Liver (tissue), 3 donors: ENCODE data around the gene NUDT21.

ENCODE experiments used
- CTCF ChIP-seq: fragments of 150-350 bp; IDR thresholded peaks from 2 replicates; pipeline ENCODE4 v1.5.1; 2017; ENCODE audit warnings: improper control_type of control experiment, low read depth, low read length; ENCODE audit not compliant: missing input control
- GABPA ChIP-seq, 2 donors: IDR thresholded peaks in 1 of 2; conservative IDR thresholded peaks in 1 of 2; 2 replicates each; pipeline ENCODE4 v1.6.1; 2016; ENCODE audit warnings: antibody characterized with exemption in 2 of 2, mild to moderate bottlenecking in 1 of 2, moderate library complexity in 1 of 2
- HNF4A ChIP-seq, 2 donors: conservative IDR thresholded peaks; 2 replicates each; pipeline ENCODE4 v1.6.1; 2016; ENCODE audit warnings: antibody characterized with exemption in 2 of 2, mild to moderate bottlenecking in 2 of 2
- HNF4G ChIP-seq: IDR thresholded peaks from 2 replicates; pipeline ENCODE4 v1.6.1; 2016; ENCODE audit warnings: antibody characterized with exemption
- MAX ChIP-seq: IDR thresholded peaks from 2 replicates; pipeline ENCODE4 v1.6.1; 2016; ENCODE audit warnings: antibody characterized with exemption
- NR2F2 ChIP-seq: IDR thresholded peaks from 2 replicates; pipeline ENCODE4 v1.6.1; 2016; ENCODE audit warnings: antibody characterized with exemption
- RAD21 ChIP-seq, 2 donors: IDR thresholded peaks; 2 replicates each; pipeline ENCODE4 v1.6.1; 2016; ENCODE audit warnings: antibody characterized with exemption in 2 of 2, mild to moderate bottlenecking in 2 of 2
- RXRA ChIP-seq, 2 donors: IDR thresholded peaks; 2 replicates each; pipeline ENCODE4 v1.6.1; 2017 to 2018; ENCODE audit warnings: antibody characterized with exemption in 2 of 2, mild to moderate bottlenecking in 1 of 2
- TAF1 ChIP-seq: conservative IDR thresholded peaks from 2 replicates; pipeline ENCODE4 v1.6.1; 2016; ENCODE audit warnings: antibody characterized with exemption, mild to moderate bottlenecking
- YY1 ChIP-seq: IDR thresholded peaks from 2 replicates; pipeline ENCODE4 v1.6.1; 2016; ENCODE audit warnings: antibody characterized with exemption, mild to moderate bottlenecking
- ZBTB33 ChIP-seq: IDR thresholded peaks from 2 replicates; pipeline ENCODE4 v1.6.1; 2016; ENCODE audit warnings: antibody characterized with exemption
- TF ChIP-seq, protein P1 (sequence below): IDR thresholded peaks from 2 replicates; pipeline ENCODE4 v1.6.1; 2016; ENCODE audit warnings: antibody characterized with exemption, mild to moderate bottlenecking
- donor health status: healthy.
- donor health status: healthy.

GRCh38 chr16:56382459-56382858, 68.7 kb downstream of the NUDT21 start:
- TF ChIP-seq, protein P1, sequence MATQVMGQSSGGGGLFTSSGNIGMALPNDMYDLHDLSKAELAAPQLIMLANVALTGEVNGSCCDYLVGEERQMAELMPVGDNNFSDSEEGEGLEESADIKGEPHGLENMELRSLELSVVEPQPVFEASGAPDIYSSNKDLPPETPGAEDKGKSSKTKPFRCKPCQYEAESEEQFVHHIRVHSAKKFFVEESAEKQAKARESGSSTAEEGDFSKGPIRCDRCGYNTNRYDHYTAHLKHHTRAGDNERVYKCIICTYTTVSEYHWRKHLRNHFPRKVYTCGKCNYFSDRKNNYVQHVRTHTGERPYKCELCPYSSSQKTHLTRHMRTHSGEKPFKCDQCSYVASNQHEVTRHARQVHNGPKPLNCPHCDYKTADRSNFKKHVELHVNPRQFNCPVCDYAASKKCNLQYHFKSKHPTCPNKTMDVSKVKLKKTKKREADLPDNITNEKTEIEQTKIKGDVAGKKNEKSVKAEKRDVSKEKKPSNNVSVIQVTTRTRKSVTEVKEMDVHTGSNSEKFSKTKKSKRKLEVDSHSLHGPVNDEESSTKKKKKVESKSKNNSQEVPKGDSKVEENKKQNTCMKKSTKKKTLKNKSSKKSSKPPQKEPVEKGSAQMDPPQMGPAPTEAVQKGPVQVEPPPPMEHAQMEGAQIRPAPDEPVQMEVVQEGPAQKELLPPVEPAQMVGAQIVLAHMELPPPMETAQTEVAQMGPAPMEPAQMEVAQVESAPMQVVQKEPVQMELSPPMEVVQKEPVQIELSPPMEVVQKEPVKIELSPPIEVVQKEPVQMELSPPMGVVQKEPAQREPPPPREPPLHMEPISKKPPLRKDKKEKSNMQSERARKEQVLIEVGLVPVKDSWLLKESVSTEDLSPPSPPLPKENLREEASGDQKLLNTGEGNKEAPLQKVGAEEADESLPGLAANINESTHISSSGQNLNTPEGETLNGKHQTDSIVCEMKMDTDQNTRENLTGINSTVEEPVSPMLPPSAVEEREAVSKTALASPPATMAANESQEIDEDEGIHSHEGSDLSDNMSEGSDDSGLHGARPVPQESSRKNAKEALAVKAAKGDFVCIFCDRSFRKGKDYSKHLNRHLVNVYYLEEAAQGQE = peak; percentile 52
- no peak for TF ChIP-seq TAF1
- no peak for TF ChIP-seq CTCF
- TF ChIP-seq GABPA (IDR thresholded peaks at IDR 0.05 in 1 of 2, conservative IDR thresholded peaks at IDR 0.05 in 1 of 2) = no peak
- peak; percentile 60 for TF ChIP-seq YY1
- peak; percentile 60 for TF ChIP-seq ZBTB33
- peak; percentile 64 for TF ChIP-seq MAX
- peak in 1 of 2 donors; percentile 42 for TF ChIP-seq RAD21 (IDR thresholded peaks at IDR 0.05)
- TF ChIP-seq HNF4G = peak; percentile 61
- TF ChIP-seq RXRA (IDR thresholded peaks at IDR 0.05) = peak; percentile 35 to 78
- no peak for TF ChIP-seq NR2F2
- peak; percentile 89 to 90 for TF ChIP-seq HNF4A (conservative IDR thresholded peaks at IDR 0.05)
